Neural progenitor cell (in vitro differentiated cells): Measurements from ENCODE around the gene CCDC60.

Experiments used
- CTCF ChIP-seq: fragments of 200-600 bp; sonication (generic); IDR thresholded peaks from 2 replicates; pipeline ENCODE4 v1.5.1; 2017; ENCODE audit warnings: antibody characterized with exemption, mild to moderate bottlenecking
- EZH2 ChIP-seq: fragments of 200-600 bp; sonication (generic); IDR thresholded peaks from 2 replicates; pipeline ENCODE4 v1.6.1; 2017; ENCODE audit warnings: antibody characterized with exemption, mild to moderate bottlenecking, moderate library complexity
- EZH2phosphoT487 ChIP-seq: fragments of 200-600 bp; sonication (generic); IDR thresholded peaks from 2 replicates; pipeline ENCODE4 v1.6.1; 2017; ENCODE audit warnings: antibody characterized with exemption

DNA sequence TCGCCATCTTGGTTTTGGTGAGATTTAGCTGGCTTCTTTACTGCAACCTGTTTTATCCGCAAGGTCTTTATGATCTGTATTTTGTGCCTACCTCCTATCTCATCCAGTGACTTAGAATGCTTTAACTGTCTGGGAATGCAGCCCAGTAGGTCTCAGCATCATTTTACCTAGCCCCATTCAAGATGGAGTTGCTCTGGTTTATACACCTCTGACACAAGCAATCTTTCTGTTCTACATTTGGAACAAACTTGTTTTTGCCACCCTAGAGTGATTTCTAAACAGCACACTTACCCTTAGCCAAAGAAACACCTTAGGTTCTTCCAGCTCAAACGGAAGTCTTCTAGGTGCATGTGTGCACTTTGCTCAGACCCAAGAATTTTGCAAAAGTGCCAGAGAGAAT is 122.3 kb downstream of the CCDC60 start:
- TF ChIP-seq CTCF (no peak), EZH2phosphoT487 (no peak), EZH2 (no peak)
